ENCODE results near the gene PREP. TPM values are rescaled to one million over a fixed set of nuclear protein-coding genes. Genes with fewer than 3 reads are reported as not detected.

The PREP gene
- polyA plus RNA-seq, 2 of the 4 experiments (the other 2 are of a cell fraction) = 18.9 to 29.7 TPM

- Histone ChIP-seq H3K27ac (no peak overlapping the region), H3K4me3 (no peak overlapping the region), H3K4me1 (peaks cover 12% of the 10 kb centered on the region), H3K9me3 (no peaks in the 10 kb centered on the region), H3K4me2 (no peak overlapping the region)
- WGBS (ENCODE audit: missing lambda C conversion rate) = 94% methylated on average over 2 of the region's 2 CpGs
- ChIA-PET POLR2A (no interaction called here), CTCF (no interaction called here)
- DNase-seq (ENCODE audit: low read depth in 1 of 2, low spot score in 1 of 2) (no peak), ATAC-seq (no peak), FAIRE-seq (no peak)
- TF ChIP-seq RNF2 (IDR thresholded peaks at IDR 0.05; ENCODE audit: borderline replicate concordance, low read depth) (no peak), ZNF302 (CRISPR knock-in tag; IDR thresholded peaks at IDR 0.05) (no peak), NR3C1 (IDR thresholded peaks at IDR 0.05) (no peak), HDAC2 (IDR thresholded peaks at IDR 0.05) (no peak), HMGXB4 (CRISPR knock-in tag; IDR thresholded peaks at IDR 0.05; ENCODE audit: borderline replicate concordance) (no peak), E2F6 (IDR thresholded peaks at IDR 0.05; ENCODE audit: borderline replicate concordance, low read depth) (no peak), KDM5A (IDR thresholded peaks at IDR 0.05) (no peak), NPAS2 (CRISPR knock-in tag; IDR thresholded peaks at IDR 0.05; ENCODE audit: borderline replicate concordance) (no peak), CBX8 (IDR thresholded peaks at IDR 0.05) (no peak), EHF (CRISPR knock-in tag; IDR thresholded peaks at IDR 0.05) (no peak), ESRRA (IDR thresholded peaks at IDR 0.05; ENCODE audit: borderline replicate concordance, low read length) (no peak), FOSB (CRISPR knock-in tag; IDR thresholded peaks at IDR 0.05) (no peak), BHLHE40 (IDR thresholded peaks at IDR 0.05; ENCODE audit: low read depth, low read length) (no peak), FOSL2 (IDR thresholded peaks at IDR 0.05) (no peak), FOSL2 (CRISPR knock-in tag; IDR thresholded peaks at IDR 0.05) (no peak), MAZ (IDR thresholded peaks at IDR 0.05; ENCODE audit: borderline replicate concordance, low read depth, low read length) (no peak), CHD4 (IDR thresholded peaks at IDR 0.05; ENCODE audit: borderline replicate concordance) (no peak)
Observed at GRCh38 chr6:105330913-105331312, 72.0 kb downstream of the PREP start.

GRCh38 chr6:105330364-105330763, 72.5 kb downstream of the PREP start:
- no peaks in the 10 kb centered on the region for H3K9me3 ChIP-seq
- no peak overlapping the region for H3K4me2 ChIP-seq
- no peak overlapping the region for H3K27ac ChIP-seq
- POLR2A ChIA-PET = no interaction called here
- peaks cover 12% of the 10 kb centered on the region for H3K4me1 ChIP-seq
- H3K4me3 ChIP-seq = no peak overlapping the region
- 97% methylated on average over 3 of the region's 3 CpGs for WGBS (ENCODE audit: missing lambda C conversion rate)
- FAIRE-seq (no peak), ATAC-seq (no peak), DNase-seq (ENCODE audit: low read depth in 1 of 2, low spot score in 1 of 2) (no peak)
- no peak for TF ChIP-seq CBX2 (IDR thresholded peaks at IDR 0.05; ENCODE audit: borderline replicate concordance, low read depth)
- TF ChIP-seq EHF (CRISPR knock-in tag; IDR thresholded peaks at IDR 0.05) = no peak
- TF ChIP-seq JUN (IDR thresholded peaks at IDR 0.05) = no peak
- TF ChIP-seq NFE2L2 (conservative IDR thresholded peaks at IDR 0.05; ENCODE audit: low read length) = no peak
- no peak for TF ChIP-seq BCL3 (IDR thresholded peaks at IDR 0.05)
- TF ChIP-seq CBX8 (IDR thresholded peaks at IDR 0.05) = no peak
- TF ChIP-seq CEBPB (IDR thresholded peaks at IDR 0.05) = no peak
- CTCF ChIA-PET = no interaction called here

Measured in A549 (cell line).